ENCODE results near the gene CREB5.

Gene CREB5

GRCh38 chr7:28554802-28555471, 142.6 kb downstream of the CREB5 start:
- DNase-seq: no peak

GRCh38 chr7:28556025-28556424, 143.7 kb downstream of the CREB5 start:
- DNase-seq: no peak

- no peak for DNase-seq
Observed at GRCh38 chr7:28556671-28557070, 144.4 kb downstream of the CREB5 start.

- no peak for DNase-seq
Observed at GRCh38 chr7:28558236-28558635, 145.9 kb downstream of the CREB5 start.

GRCh38 chr7:28560767-28561166, 148.4 kb downstream of the CREB5 start:
- DNase-seq: no peak

- DNase-seq: no peak
Observed at GRCh38 chr7:28564033-28564432, 151.7 kb downstream of the CREB5 start.

GRCh38 chr7:28564755-28565374, 152.5 kb downstream of the CREB5 start:
- no peak for DNase-seq

GRCh38 chr7:28565980-28566379, 153.7 kb downstream of the CREB5 start:
- no peak for DNase-seq

- no peak for DNase-seq
Observed at GRCh38 chr7:28570113-28570969, 158.0 kb downstream of the CREB5 start.

- no peak for DNase-seq
Observed at GRCh38 chr7:28570970-28571288, 158.6 kb downstream of the CREB5 start.

- no peak for DNase-seq
Observed at GRCh38 chr7:28571405-28571804, 159.1 kb downstream of the CREB5 start.

GRCh38 chr7:28572321-28573058, 160.2 kb downstream of the CREB5 start:
- no peak for DNase-seq

- no peak for DNase-seq
Observed at GRCh38 chr7:28573059-28573553, 160.8 kb downstream of the CREB5 start.

GRCh38 chr7:28573651-28574301, 161.5 kb downstream of the CREB5 start:
- no peak for DNase-seq

- no peak for DNase-seq
Observed at GRCh38 chr7:28575241-28575643, 162.9 kb downstream of the CREB5 start.

GRCh38 chr7:28576656-28577055, 164.3 kb downstream of the CREB5 start:
- no peak for DNase-seq

GRCh38 chr7:28579571-28579970, 167.3 kb downstream of the CREB5 start:
- DNase-seq: no peak

- DNase-seq: no peak
Observed at GRCh38 chr7:28580665-28581064, 168.3 kb downstream of the CREB5 start.

GRCh38 chr7:28581351-28581750, 169.0 kb downstream of the CREB5 start:
- no peak for DNase-seq

GRCh38 chr7:28582226-28582625, 169.9 kb downstream of the CREB5 start:
- DNase-seq: no peak

- no peak for DNase-seq
Observed at GRCh38 chr7:28584235-28584634, 171.9 kb downstream of the CREB5 start.

GRCh38 chr7:28586736-28587135, 174.4 kb downstream of the CREB5 start:
- DNase-seq: no peak

GRCh38 chr7:28587211-28587610, 174.9 kb downstream of the CREB5 start:
- no peak for DNase-seq

Data from activated T-cell treated with anti-CD3 and anti-CD28 coated beads, Interleukin-2, amount 50 U/mL, for 48 hours (primary cell).